GM23338 (cell line): ENCODE measurements around the gene CAMTA1. TPM values are rescaled to one million over a fixed set of nuclear protein-coding genes. Genes with fewer than 3 reads are reported as not detected.
A peak's percentile ranks its signal among the peaks of the same experiment; 100 is the strongest.

Experiments
- ATAC-seq: fragments of 200-7000 bp; cut with Tn5 transposase; 3 replicates; pipeline ENCODE4 v1.9.1; 2020
- DNase-seq: peaks from one replicate; pipeline ENCODE4 v3.0.0-alpha.2; 2015; ENCODE audit warnings: low spot score
- H2AFZ ChIP-seq: fragments of 200-600 bp; sonication (generic); 2 replicates; pipeline ENCODE4 v1.8.0; 2016; ENCODE audit warnings: antibody characterized with exemption, mild to moderate bottlenecking, moderate library complexity
- H3F3A ChIP-seq: fragments of 200-600 bp; sonication (generic); replicated peaks from 2 replicates; pipeline ENCODE4 v1.8.0; 2017; ENCODE audit warnings: antibody characterized with exemption, mixed run types, low read depth
- H3K27ac ChIP-seq: fragments of 200-600 bp; sonication (generic); 2 replicates; pipeline ENCODE4 v1.6.1; 2016; ENCODE audit warnings: low read depth
- H3K27me3 ChIP-seq: fragments of 200-600 bp; sonication (generic); 2 replicates; pipeline ENCODE4 v1.8.0; 2016; ENCODE audit warnings: mild to moderate bottlenecking, mixed run types, moderate library complexity; ENCODE audit not compliant: insufficient read depth
- H3K36me3 ChIP-seq: fragments of 200-600 bp; sonication (generic); 2 replicates; pipeline ENCODE4 v1.8.0; 2016; ENCODE audit warnings: mild to moderate bottlenecking; ENCODE audit not compliant: insufficient read depth
- H3K4me1 ChIP-seq: fragments of 200-600 bp; sonication (generic); 2 replicates; pipeline ENCODE4 v1.8.0; 2016; ENCODE audit warnings: mild to moderate bottlenecking, moderate library complexity; ENCODE audit not compliant: insufficient read depth
- H3K4me2 ChIP-seq: fragments of 200-600 bp; sonication (generic); 2 replicates; pipeline ENCODE4 v1.7.1; 2017; ENCODE audit warnings: mixed run types
- H3K4me3 ChIP-seq: fragments of 200-600 bp; sonication (generic); 2 replicates; pipeline ENCODE4 v1.6.1; 2016; ENCODE audit warnings: mixed run types
- H3K79me2 ChIP-seq: fragments of 200-600 bp; sonication (generic); replicated peaks from 2 replicates; pipeline ENCODE4 v1.8.0; 2017; ENCODE audit warnings: mild to moderate bottlenecking; ENCODE audit not compliant: insufficient read depth
- H3K9me2 ChIP-seq: fragments of 200-600 bp; sonication (generic); 2 replicates; pipeline ENCODE4 v1.8.0; 2017; ENCODE audit not compliant: insufficient read depth
- H4K20me1 ChIP-seq: fragments of 200-600 bp; sonication (generic); replicated peaks from 2 replicates; pipeline ENCODE4 v1.8.0; 2017; ENCODE audit warnings: mild to moderate bottlenecking; ENCODE audit not compliant: insufficient read depth
- H3K27ac Mint-ChIP-seq: 2 replicates; pipeline ENCODE4 v1.8.0; 2020; ENCODE audit warnings: inconsistent platforms, mild to moderate bottlenecking, moderate library complexity, mixed read lengths
- H3K27me3 Mint-ChIP-seq: 3 replicates; pipeline ENCODE4 v1.8.0; 2022; ENCODE audit warnings: low read depth, mild to moderate bottlenecking, moderate library complexity, mixed read lengths, inconsistent platforms; ENCODE audit not compliant: insufficient read depth, poor library complexity
- H3K36me3 Mint-ChIP-seq: 3 replicates; pipeline ENCODE4 v1.8.0; 2021; ENCODE audit warnings: low read depth, mild to moderate bottlenecking, inconsistent platforms, moderate library complexity, mixed read lengths
- H3K4me1 Mint-ChIP-seq: 3 replicates; pipeline ENCODE4 v1.8.0; 2020; ENCODE audit warnings: mild to moderate bottlenecking, inconsistent platforms, mixed read lengths
- H3K4me3 Mint-ChIP-seq: 3 replicates; pipeline ENCODE4 v1.8.0; 2021; ENCODE audit warnings: moderate library complexity, mild to moderate bottlenecking, inconsistent platforms, mixed read lengths
- H3K9me3 Mint-ChIP-seq: 3 replicates; pipeline ENCODE4 v1.8.0; 2020; ENCODE audit warnings: moderate library complexity, mild to moderate bottlenecking, inconsistent platforms, mixed read lengths
- ETS1 ChIP-seq: IDR thresholded peaks from 2 replicates; pipeline ENCODE4 v1.6.1; 2016; ENCODE audit warnings: antibody characterized with exemption
- EZH2phosphoT487 ChIP-seq: fragments of 200-600 bp; sonication (generic); IDR thresholded peaks from one replicate; pipeline ENCODE4 v1.8.1; 2018; ENCODE audit warnings: antibody characterized with exemption; ENCODE audit not compliant: unreplicated experiment
- JUNB ChIP-seq: IDR thresholded peaks from one replicate; pipeline ENCODE4 v1.6.1; 2016; ENCODE audit warnings: antibody characterized with exemption; ENCODE audit not compliant: unreplicated experiment
- POLR2AphosphoS5 ChIP-seq: IDR thresholded peaks from 2 replicates; pipeline ENCODE4 v1.6.1; 2016; ENCODE audit warnings: antibody characterized with exemption, low read depth
- REST ChIP-seq: IDR thresholded peaks from one replicate; pipeline ENCODE4 v1.6.1; 2018; ENCODE audit warnings: antibody characterized with exemption; ENCODE audit not compliant: unreplicated experiment
- polyA plus RNA-seq: library from polyadenylated mRNA; unstranded; fragments of >200 nt; fragmentation: Nextera tagmentation; extraction: Ambion mirVana; gene quantifications from 2 replicates; pipeline ENCODE4 v1.2.1, GENCODE V29; 2016
- total RNA-seq: library from RNA; depleted of rRNA; stranded (reverse); fragments of >200 nt; shearing (Covaris generic); gene quantifications from 2 replicates; pipeline ENCODE4 v1.2.3, GENCODE V29; 2014
- TF ChIP-seq, protein P1 (sequence below): fragments of 250-450 bp; sonication (Bioruptor Pico); IDR thresholded peaks from 2 replicates; pipeline ENCODE4 v1.5.0; 2020; ENCODE audit warnings: mild to moderate bottlenecking, moderate library complexity
- TF ChIP-seq, protein P2 (sequence below), 2 experiments: fragments of 200-600 bp in 1 of 2; sonication (generic) in 1 of 2; conservative IDR thresholded peaks; 2 replicates each; pipeline versions ENCODE4 v1.5.1 to v1.6.1; 2016 to 2017; ENCODE audit warnings: antibody characterized with exemption in 2 of 2, low read depth in 2 of 2, mild to moderate bottlenecking in 2 of 2, moderate library complexity in 1 of 2

The CAMTA1 gene
- total and polyA plus RNA-seq, 2 experiments from 2014 or later = 115 to 519 TPM

- Histone ChIP-seq H3K36me3 (no peaks in the 10 kb centered on the region), H2AFZ (no peak overlapping the region), H3F3A (no peaks in the 10 kb centered on the region), H3K4me2 (no peak overlapping the region), H3K4me3 (no peak overlapping the region), H3K79me2 (no peaks in the 10 kb centered on the region), H3K4me1 (no peaks in the 10 kb centered on the region), H4K20me1 (no peaks in the 10 kb centered on the region), H3K9me2 (no peaks in the 10 kb centered on the region), H3K27ac (peak overlapping the region; percentile 41; the same call in 1 of the 2 replicates), H3K27me3 (no peaks in the 10 kb centered on the region)
- no peak for TF ChIP-seq POLR2AphosphoS5
- TF ChIP-seq JUNB = no peak
- TF ChIP-seq, protein P1, sequence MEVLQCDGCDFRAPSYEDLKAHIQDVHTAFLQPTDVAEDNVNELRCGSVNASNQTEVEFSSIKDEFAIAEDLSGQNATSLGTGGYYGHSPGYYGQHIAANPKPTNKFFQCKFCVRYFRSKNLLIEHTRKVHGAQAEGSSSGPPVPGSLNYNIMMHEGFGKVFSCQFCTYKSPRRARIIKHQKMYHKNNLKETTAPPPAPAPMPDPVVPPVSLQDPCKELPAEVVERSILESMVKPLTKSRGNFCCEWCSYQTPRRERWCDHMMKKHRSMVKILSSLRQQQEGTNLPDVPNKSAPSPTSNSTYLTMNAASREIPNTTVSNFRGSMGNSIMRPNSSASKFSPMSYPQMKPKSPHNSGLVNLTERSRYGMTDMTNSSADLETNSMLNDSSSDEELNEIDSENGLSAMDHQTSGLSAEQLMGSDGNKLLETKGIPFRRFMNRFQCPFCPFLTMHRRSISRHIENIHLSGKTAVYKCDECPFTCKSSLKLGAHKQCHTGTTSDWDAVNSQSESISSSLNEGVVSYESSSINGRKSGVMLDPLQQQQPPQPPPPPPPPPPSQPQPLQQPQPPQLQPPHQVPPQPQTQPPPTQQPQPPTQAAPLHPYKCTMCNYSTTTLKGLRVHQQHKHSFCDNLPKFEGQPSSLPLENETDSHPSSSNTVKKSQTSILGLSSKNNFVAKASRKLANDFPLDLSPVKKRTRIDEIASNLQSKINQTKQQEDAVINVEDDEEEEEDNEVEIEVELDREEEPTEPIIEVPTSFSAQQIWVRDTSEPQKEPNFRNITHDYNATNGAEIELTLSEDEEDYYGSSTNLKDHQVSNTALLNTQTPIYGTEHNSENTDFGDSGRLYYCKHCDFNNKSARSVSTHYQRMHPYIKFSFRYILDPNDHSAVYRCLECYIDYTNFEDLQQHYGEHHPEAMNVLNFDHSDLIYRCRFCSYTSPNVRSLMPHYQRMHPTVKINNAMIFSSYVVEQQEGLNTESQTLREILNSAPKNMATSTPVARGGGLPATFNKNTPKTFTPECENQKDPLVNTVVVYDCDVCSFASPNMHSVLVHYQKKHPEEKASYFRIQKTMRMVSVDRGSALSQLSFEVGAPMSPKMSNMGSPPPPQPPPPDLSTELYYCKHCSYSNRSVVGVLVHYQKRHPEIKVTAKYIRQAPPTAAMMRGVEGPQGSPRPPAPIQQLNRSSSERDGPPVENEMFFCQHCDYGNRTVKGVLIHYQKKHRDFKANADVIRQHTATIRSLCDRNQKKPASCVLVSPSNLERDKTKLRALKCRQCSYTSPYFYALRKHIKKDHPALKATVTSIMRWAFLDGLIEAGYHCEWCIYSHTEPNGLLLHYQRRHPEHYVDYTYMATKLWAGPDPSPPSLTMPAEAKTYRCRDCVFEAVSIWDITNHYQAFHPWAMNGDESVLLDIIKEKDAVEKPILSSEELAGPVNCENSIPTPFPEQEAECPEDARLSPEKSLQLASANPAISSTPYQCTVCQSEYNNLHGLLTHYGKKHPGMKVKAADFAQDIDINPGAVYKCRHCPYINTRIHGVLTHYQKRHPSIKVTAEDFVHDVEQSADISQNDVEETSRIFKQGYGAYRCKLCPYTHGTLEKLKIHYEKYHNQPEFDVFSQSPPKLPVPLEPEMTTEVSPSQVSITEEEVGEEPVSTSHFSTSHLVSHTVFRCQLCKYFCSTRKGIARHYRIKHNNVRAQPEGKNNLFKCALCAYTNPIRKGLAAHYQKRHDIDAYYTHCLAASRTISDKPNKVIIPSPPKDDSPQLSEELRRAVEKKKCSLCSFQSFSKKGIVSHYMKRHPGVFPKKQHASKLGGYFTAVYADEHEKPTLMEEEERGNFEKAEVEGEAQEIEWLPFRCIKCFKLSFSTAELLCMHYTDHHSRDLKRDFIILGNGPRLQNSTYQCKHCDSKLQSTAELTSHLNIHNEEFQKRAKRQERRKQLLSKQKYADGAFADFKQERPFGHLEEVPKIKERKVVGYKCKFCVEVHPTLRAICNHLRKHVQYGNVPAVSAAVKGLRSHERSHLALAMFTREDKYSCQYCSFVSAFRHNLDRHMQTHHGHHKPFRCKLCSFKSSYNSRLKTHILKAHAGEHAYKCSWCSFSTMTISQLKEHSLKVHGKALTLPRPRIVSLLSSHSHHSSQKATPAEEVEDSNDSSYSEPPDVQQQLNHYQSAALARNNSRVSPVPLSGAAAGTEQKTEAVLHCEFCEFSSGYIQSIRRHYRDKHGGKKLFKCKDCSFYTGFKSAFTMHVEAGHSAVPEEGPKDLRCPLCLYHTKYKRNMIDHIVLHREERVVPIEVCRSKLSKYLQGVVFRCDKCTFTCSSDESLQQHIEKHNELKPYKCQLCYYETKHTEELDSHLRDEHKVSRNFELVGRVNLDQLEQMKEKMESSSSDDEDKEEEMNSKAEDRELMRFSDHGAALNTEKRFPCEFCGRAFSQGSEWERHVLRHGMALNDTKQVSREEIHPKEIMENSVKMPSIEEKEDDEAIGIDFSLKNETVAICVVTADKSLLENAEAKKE (CRISPR knock-in tag) = no peak
- TF ChIP-seq REST = no peak
- TF ChIP-seq, protein P2, sequence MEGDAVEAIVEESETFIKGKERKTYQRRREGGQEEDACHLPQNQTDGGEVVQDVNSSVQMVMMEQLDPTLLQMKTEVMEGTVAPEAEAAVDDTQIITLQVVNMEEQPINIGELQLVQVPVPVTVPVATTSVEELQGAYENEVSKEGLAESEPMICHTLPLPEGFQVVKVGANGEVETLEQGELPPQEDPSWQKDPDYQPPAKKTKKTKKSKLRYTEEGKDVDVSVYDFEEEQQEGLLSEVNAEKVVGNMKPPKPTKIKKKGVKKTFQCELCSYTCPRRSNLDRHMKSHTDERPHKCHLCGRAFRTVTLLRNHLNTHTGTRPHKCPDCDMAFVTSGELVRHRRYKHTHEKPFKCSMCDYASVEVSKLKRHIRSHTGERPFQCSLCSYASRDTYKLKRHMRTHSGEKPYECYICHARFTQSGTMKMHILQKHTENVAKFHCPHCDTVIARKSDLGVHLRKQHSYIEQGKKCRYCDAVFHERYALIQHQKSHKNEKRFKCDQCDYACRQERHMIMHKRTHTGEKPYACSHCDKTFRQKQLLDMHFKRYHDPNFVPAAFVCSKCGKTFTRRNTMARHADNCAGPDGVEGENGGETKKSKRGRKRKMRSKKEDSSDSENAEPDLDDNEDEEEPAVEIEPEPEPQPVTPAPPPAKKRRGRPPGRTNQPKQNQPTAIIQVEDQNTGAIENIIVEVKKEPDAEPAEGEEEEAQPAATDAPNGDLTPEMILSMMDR (conservative IDR thresholded peaks at IDR 0.05; ENCODE audit: low read depth in 2 of 2) = peak; percentile 15 to 44; a peak in 2 of 4 replicates
- no peak for TF ChIP-seq EZH2phosphoT487
- no peak for TF ChIP-seq ETS1
- ATAC-seq = peak; percentile 97
- peaks cover 10% of the 10 kb centered on the region for H3K27me3 Mint-ChIP-seq
- peaks cover 4% of the 10 kb centered on the region; the same call in 2 of the 3 replicates for H3K36me3 Mint-ChIP-seq
- H3K9me3 Mint-ChIP-seq = peaks cover 11% of the 10 kb centered on the region
- no peak overlapping the region for H3K4me3 Mint-ChIP-seq
- H3K4me1 Mint-ChIP-seq = peaks cover 2% of the 10 kb centered on the region
- no peak overlapping the region for H3K27ac Mint-ChIP-seq
- DNase-seq = peak; percentile 71
Measured at GRCh38 chr1:7516341-7516740, 731.1 kb downstream of the CAMTA1 start.
